Renal pelvis (tissue), 4 donors: ENCODE data around the gene OPN1SW. TPM values are rescaled to one million over a fixed set of nuclear protein-coding genes. Genes with fewer than 3 reads are reported as not detected.

Source experiments
- DNase-seq: peaks from one replicate; pipeline ENCODE4 v3.0.0-alpha.2; 2013
- polyA plus RNA-seq, 3 donors: library from polyadenylated mRNA; unstranded; fragments of 120-200 nt; gene quantifications; one replicate each; pipeline ENCODE4 v1.2.1, GENCODE V29; 2013; ENCODE audit not compliant: insufficient read length in 3 of 3

The OPN1SW gene
- polyA plus RNA-seq, 3 donors = 1.2 to 1.9 (median 1.4) TPM

- no peak for DNase-seq
These were observed 12.1 kb downstream of the OPN1SW start for GRCh38 chr7:128763541-128763940.

- DNase-seq = no peak
These were observed 16.4 kb downstream of the OPN1SW start for GRCh38 chr7:128759242-128759641.

GRCh38 chr7:128758553-128758952 lies 17.0 kb downstream of the OPN1SW start:
- no peak for DNase-seq

- DNase-seq = no peak
These were observed 18.4 kb downstream of the OPN1SW start for GRCh38 chr7:128757203-128757602.

- no peak for DNase-seq
These were observed 19.6 kb downstream of the OPN1SW start for GRCh38 chr7:128755819-128756476.

GRCh38 chr7:128755075-128755818 lies 20.3 kb downstream of the OPN1SW start:
- DNase-seq = no peak

GRCh38 chr7:128752251-128752650 lies 23.3 kb downstream of the OPN1SW start:
- DNase-seq = no peak

GRCh38 chr7:128747327-128748079 lies 28.1 kb downstream of the OPN1SW start:
- no peak for DNase-seq

- DNase-seq = no peak
These were observed 29.9 kb downstream of the OPN1SW start for GRCh38 chr7:128745706-128746105.

GRCh38 chr7:128744366-128744905 lies 31.2 kb downstream of the OPN1SW start:
- DNase-seq = no peak

GRCh38 chr7:128743112-128743772 lies 32.4 kb downstream of the OPN1SW start:
- no peak for DNase-seq

GRCh38 chr7:128742206-128742605 lies 33.4 kb downstream of the OPN1SW start:
- no peak for DNase-seq

GRCh38 chr7:128741491-128741890 lies 34.1 kb downstream of the OPN1SW start:
- DNase-seq = no peak

GRCh38 chr7:128740996-128741395 lies 34.6 kb downstream of the OPN1SW start:
- no peak for DNase-seq

- no peak for DNase-seq
These were observed 35.5 kb downstream of the OPN1SW start for GRCh38 chr7:128739990-128740682.

GRCh38 chr7:128739048-128739962 lies 36.3 kb downstream of the OPN1SW start, which contains the start of gene CALU:
Gene CALU, plus strand, starts transcription at chr7:128739359. Its CDS starts 9,225 bp downstream, at chr7:128748584.
- DNase-seq = peak; percentile 96

- DNase-seq = peak; percentile 46
These were observed 37.0 kb downstream of the OPN1SW start for GRCh38 chr7:128738570-128739047.

- DNase-seq = peak; percentile 36
These were observed 37.7 kb downstream of the OPN1SW start for GRCh38 chr7:128737867-128738385.

- DNase-seq = no peak
These were observed 38.2 kb downstream of the OPN1SW start for GRCh38 chr7:128737441-128737840.

GRCh38 chr7:128735436-128735835 lies 40.2 kb downstream of the OPN1SW start:
- peak; percentile 26 for DNase-seq
